ENCODE data around the gene CPB1.

Gene CPB1

DNA sequence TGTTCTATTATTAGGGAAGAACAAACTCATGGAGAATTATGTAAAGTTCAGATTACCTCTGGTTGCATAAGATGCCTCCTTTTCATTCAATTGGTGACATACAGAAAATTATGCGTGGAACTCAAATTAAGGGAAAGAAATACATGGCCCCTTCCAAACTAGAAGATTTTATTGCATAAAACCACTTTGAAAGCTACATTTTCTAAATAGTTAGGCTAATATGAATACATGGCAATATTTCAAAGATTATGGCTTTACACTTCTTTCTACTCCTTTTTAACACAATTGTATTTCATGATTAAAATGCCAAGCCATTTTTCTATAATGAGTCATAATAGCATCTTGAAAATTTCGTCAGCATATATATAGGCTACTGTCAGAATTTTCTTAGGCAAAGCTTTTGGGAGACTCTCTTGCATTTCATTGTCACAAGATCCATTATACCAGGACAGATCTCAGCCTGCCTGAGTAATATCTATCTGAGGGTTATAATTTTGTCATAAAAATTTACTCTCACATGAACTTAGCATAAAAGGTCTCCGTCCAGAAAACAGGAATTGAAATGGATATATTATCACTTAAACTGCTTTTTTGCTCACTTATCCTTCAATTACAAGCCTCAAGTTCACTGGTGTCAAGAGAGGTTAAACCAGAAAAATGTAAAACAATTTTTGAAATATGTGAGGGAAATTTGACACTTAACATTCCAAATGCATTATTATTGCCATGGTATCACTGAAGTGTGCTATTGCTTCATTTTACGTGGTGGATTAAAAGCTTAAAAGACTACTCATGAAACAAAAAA lies 74.6 kb downstream of the CPB1 start:
- peak; percentile 20 for DNase-seq (ENCODE audit: low read depth)
- no peak overlapping the region for H3K4me3 ChIP-seq (ENCODE audit: low read length)
- no peak for TF ChIP-seq CTCF (IDR thresholded peaks at IDR 0.05; ENCODE audit: insufficient read depth, low read depth, low read length, missing control alignments)

- TF ChIP-seq CTCF (IDR thresholded peaks at IDR 0.05; ENCODE audit: insufficient read depth, low read depth, low read length, missing control alignments): no peak
- DNase-seq (ENCODE audit: low read depth): peak; percentile 57
- H3K4me3 ChIP-seq (ENCODE audit: low read length): no peak overlapping the region
These were observed 75.4 kb downstream of the CPB1 start for GRCh38 chr3:148903022-148903442.

DNA sequence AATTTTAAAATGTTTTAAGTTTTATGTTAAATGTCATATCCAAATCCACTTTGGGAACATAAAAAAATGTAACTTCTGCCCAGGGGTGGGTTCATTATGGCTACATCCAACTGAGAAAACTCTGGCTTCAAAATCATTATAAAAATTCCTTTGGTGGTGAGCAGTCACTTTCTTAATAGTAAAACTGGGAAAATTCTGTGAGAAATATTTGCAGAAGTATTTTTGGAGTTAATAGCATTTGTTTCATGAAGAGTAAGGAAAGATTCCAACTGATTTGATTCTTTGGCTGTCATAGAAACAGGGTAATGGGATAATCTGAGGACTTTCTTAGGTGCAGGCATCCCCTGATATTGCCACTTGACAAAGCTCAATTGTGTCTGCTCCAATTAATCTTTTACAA lies 76.3 kb downstream of the CPB1 start:
- no peak for TF ChIP-seq CTCF (IDR thresholded peaks at IDR 0.05; ENCODE audit: insufficient read depth, low read depth, low read length, missing control alignments)
- no peak for DNase-seq (ENCODE audit: low read depth)

DNA sequence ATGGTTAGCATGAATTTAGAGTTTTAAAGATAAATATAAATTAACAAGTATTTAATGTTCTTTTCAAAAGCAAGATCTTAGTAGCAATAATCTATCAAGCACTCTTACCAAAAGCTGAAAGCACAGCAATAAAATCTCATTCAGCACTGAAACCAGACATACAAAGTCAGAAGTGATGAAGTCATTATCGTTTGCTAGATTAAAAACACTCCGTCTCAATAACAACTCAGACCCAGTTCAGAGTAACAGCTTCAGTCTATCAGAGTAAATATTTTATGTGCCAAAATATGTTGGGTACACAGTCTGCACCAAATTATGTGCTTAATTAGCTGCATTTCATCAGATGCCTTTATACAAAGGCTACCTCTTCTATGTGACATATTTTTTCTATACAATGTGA lies 79.1 kb downstream of the CPB1 start:
- TF ChIP-seq CTCF (IDR thresholded peaks at IDR 0.05; ENCODE audit: insufficient read depth, low read depth, low read length, missing control alignments): no peak
- no peak overlapping the region for H3K4me3 ChIP-seq (ENCODE audit: low read length)
- no peak for DNase-seq (ENCODE audit: low read depth)

More for the DNA sequence above, 76.3 kb downstream of the CPB1 start:
- no peak overlapping the region for H3K4me3 ChIP-seq (ENCODE audit: low read length)
